ENCODE results near the gene AMIGO3.

DNA sequence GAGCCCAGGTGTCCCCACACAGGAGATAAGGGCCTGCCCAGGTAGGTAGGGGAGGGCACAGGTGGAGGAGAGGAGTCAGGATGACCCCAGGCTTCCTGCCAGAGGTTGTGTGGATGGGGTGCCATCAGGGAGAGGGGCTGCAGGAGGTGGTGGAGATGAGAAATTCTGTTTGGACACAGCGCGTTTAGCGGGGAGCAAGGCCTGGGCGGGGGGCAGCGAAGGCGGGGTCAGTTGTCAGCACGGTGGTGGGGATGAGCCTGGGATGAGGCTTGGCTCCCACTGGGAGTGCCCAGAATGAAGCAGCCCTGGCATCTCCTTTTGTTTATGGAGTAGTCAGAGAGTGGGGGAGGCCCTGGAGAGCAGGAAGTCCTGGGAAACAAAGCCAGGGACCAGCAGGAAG is 15.5 kb downstream of the AMIGO3 start:
- TF ChIP-seq, protein P1, sequence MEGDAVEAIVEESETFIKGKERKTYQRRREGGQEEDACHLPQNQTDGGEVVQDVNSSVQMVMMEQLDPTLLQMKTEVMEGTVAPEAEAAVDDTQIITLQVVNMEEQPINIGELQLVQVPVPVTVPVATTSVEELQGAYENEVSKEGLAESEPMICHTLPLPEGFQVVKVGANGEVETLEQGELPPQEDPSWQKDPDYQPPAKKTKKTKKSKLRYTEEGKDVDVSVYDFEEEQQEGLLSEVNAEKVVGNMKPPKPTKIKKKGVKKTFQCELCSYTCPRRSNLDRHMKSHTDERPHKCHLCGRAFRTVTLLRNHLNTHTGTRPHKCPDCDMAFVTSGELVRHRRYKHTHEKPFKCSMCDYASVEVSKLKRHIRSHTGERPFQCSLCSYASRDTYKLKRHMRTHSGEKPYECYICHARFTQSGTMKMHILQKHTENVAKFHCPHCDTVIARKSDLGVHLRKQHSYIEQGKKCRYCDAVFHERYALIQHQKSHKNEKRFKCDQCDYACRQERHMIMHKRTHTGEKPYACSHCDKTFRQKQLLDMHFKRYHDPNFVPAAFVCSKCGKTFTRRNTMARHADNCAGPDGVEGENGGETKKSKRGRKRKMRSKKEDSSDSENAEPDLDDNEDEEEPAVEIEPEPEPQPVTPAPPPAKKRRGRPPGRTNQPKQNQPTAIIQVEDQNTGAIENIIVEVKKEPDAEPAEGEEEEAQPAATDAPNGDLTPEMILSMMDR (IDR thresholded peaks at IDR 0.05; ENCODE audit: insufficient read depth, low read length, poor library complexity, severe bottlenecking): no peak
- no peak for TF ChIP-seq EZH2phosphoT487 (conservative IDR thresholded peaks at IDR 0.05; ENCODE audit: low read length)

All from SU-DHL-6 (cell line).